Bronchial epithelial cell (primary cell): ENCODE results near the gene DNAH3. TPM values are rescaled to one million over a fixed set of nuclear protein-coding genes. Genes with fewer than 3 reads are reported as not detected.

Source experiments
- DNase-seq: peaks from one replicate; pipeline ENCODE4 v3.0.0-alpha.2; 2010; ENCODE audit warnings: low read depth
- FAIRE-seq: peaks from 2 replicates; lab custom pipeline; 2011; peaks lifted over from hg19 to GRCh38; lab: Jason Lieb, UNC
- H3K27me3 ChIP-seq: 2 replicates; pipeline ENCODE4 v1.5.1; 2011; ENCODE audit warnings: low read length; ENCODE audit not compliant: control insufficient read depth, insufficient read depth
- H3K36me3 ChIP-seq: 2 replicates; pipeline ENCODE4 v1.5.1; 2011; ENCODE audit warnings: low read length; ENCODE audit not compliant: control insufficient read depth, insufficient read depth
- H3K4me3 ChIP-seq: 2 replicates; pipeline ENCODE4 v1.5.1; 2011; ENCODE audit warnings: mild to moderate bottlenecking, low read depth, low read length, control low read depth
- CTCF ChIP-seq: IDR thresholded peaks from 2 replicates; pipeline ENCODE4 v1.5.1; 2011; ENCODE audit warnings: mild to moderate bottlenecking, moderate library complexity, low read length, control low read depth, inconsistent platforms; ENCODE audit not compliant: insufficient read depth, severe bottlenecking
- total RNA-seq: library from RNA; depleted of rRNA; stranded (reverse); fragments of >200 nt; gene quantifications from 2 replicates; pipeline ENCODE4 v1.2.1, GENCODE V29; 2014

Gene DNAH3
- total RNA-seq, 1 donor from 2014 or later: 0.26 TPM

GRCh38 chr16:20889625-20890275 lies 260.9 kb downstream of the DNAH3 start:
- Histone ChIP-seq H3K4me3 (no peak overlapping the region), H3K36me3 (peaks cover 10% of the 10 kb centered on the region), H3K27me3 (no peaks in the 10 kb centered on the region)
- no peak for DNase-seq
- no peak for TF ChIP-seq CTCF
- no peak for FAIRE-seq

GRCh38 chr16:20887207-20887606 lies 263.4 kb downstream of the DNAH3 start:
- Histone ChIP-seq H3K36me3 (peaks cover 3% of the 10 kb centered on the region), H3K27me3 (no peaks in the 10 kb centered on the region), H3K4me3 (no peak overlapping the region)
- TF ChIP-seq CTCF: no peak
- FAIRE-seq (no peak), DNase-seq (no peak)

GRCh38 chr16:20886320-20886719 lies 264.3 kb downstream of the DNAH3 start:
- no peak for TF ChIP-seq CTCF
- FAIRE-seq: no peak
- no peak for DNase-seq

GRCh38 chr16:20884240-20884556 lies 266.4 kb downstream of the DNAH3 start:
- no peaks in the 10 kb centered on the region for H3K27me3 ChIP-seq
- no peak for TF ChIP-seq CTCF
- FAIRE-seq (no peak), DNase-seq (peak; percentile 50)
- H3K36me3 ChIP-seq: peaks cover 1% of the 10 kb centered on the region
- no peak overlapping the region for H3K4me3 ChIP-seq

More at GRCh38 chr16:20886320-20886719, 264.3 kb downstream of the DNAH3 start:
- Histone ChIP-seq H3K4me3 (no peak overlapping the region), H3K27me3 (no peaks in the 10 kb centered on the region), H3K36me3 (peaks cover 1% of the 10 kb centered on the region)

GRCh38 chr16:20883554-20884239 lies 266.9 kb downstream of the DNAH3 start:
- TF ChIP-seq CTCF: no peak
- H3K36me3 ChIP-seq: peaks cover 1% of the 10 kb centered on the region
- FAIRE-seq: no peak
- H3K27me3 ChIP-seq: no peaks in the 10 kb centered on the region
- H3K4me3 ChIP-seq: no peak overlapping the region
- DNase-seq: no peak

Other genes starting within 250 kb of the DNAH3 start
- gene LDAF1, start 7.8 kb upstream of the DNAH3 start, total RNA-seq: 59.4 and 90.6 TPM in 2 replicates
- not detected in 2 replicates for gene ZP2, start 60.7 kb upstream of the DNAH3 start, total RNA-seq
- under 0.01 TPM in 1 of 2 replicates, not detected in the other for gene ANKS4B, start 82.9 kb upstream of the DNAH3 start, total RNA-seq
- gene CRYM, start 127.4 kb upstream of the DNAH3 start, total RNA-seq: 0.79 and 1.2 TPM in 2 replicates